Inflammatory macrophage (primary cell): ENCODE results near the gene IRF8.
"Not testable (repeated sequence)": the region's sequence is repeated elsewhere in the genome, so short reads cannot be mapped to it uniquely, and the experiment has no call there.

Experiments
- DNase-seq, 2 donors: peaks; one replicate each; pipeline ENCODE4 v3.0.0-alpha.2; 2020 to 2022

The IRF8 gene

GRCh38 chr16:85935974-85936760 is 37.2 kb downstream of the IRF8 start:
- peak; percentile 48 to 63 for DNase-seq

- no peak for DNase-seq
These were observed 37.9 kb downstream of the IRF8 start for GRCh38 chr16:85936816-85937215.

- DNase-seq: peak; percentile 59 to 62
These were observed 41.3 kb downstream of the IRF8 start for GRCh38 chr16:85940214-85940613.

GRCh38 chr16:85941863-85942644 is 43.1 kb downstream of the IRF8 start:
- no peak for DNase-seq

GRCh38 chr16:85942659-85943058 is 43.7 kb downstream of the IRF8 start:
- not testable (repeated sequence) for DNase-seq

GRCh38 chr16:85943711-85944110 is 44.7 kb downstream of the IRF8 start:
- peak; percentile 64 to 65 for DNase-seq

- no peak for DNase-seq
These were observed 45.8 kb downstream of the IRF8 start for GRCh38 chr16:85944572-85945423.

GRCh38 chr16:85945424-85945751 is 46.4 kb downstream of the IRF8 start:
- no peak for DNase-seq

- DNase-seq: no peak
These were observed 47.7 kb downstream of the IRF8 start for GRCh38 chr16:85946541-85947124.

- DNase-seq: peak in 1 of 2 donors; percentile 37
These were observed 48.5 kb downstream of the IRF8 start for GRCh38 chr16:85947230-85948137.

GRCh38 chr16:85948138-85948509 is 49.2 kb downstream of the IRF8 start:
- DNase-seq: no peak

- no peak for DNase-seq
These were observed 49.8 kb downstream of the IRF8 start for GRCh38 chr16:85948616-85949265.

GRCh38 chr16:85950136-85950918 is 51.4 kb downstream of the IRF8 start:
- peak; percentile 53 to 59 for DNase-seq

- DNase-seq: no peak
These were observed 53.2 kb downstream of the IRF8 start for GRCh38 chr16:85952197-85952596.

GRCh38 chr16:85952811-85953210 is 53.8 kb downstream of the IRF8 start:
- DNase-seq: peak in 1 of 2 donors; percentile 61

GRCh38 chr16:85954927-85955519 is 56.1 kb downstream of the IRF8 start:
- DNase-seq: no peak

GRCh38 chr16:85955566-85955965 is 56.6 kb downstream of the IRF8 start:
- DNase-seq: no peak

- DNase-seq: no peak
These were observed 57.5 kb downstream of the IRF8 start for GRCh38 chr16:85956426-85956825.

- no peak for DNase-seq
These were observed 59.8 kb downstream of the IRF8 start for GRCh38 chr16:85958731-85959130.

GRCh38 chr16:85959686-85960085 is 60.7 kb downstream of the IRF8 start:
- no peak for DNase-seq
